ENCODE measurements around the gene STING1.

The STING1 gene

DNA sequence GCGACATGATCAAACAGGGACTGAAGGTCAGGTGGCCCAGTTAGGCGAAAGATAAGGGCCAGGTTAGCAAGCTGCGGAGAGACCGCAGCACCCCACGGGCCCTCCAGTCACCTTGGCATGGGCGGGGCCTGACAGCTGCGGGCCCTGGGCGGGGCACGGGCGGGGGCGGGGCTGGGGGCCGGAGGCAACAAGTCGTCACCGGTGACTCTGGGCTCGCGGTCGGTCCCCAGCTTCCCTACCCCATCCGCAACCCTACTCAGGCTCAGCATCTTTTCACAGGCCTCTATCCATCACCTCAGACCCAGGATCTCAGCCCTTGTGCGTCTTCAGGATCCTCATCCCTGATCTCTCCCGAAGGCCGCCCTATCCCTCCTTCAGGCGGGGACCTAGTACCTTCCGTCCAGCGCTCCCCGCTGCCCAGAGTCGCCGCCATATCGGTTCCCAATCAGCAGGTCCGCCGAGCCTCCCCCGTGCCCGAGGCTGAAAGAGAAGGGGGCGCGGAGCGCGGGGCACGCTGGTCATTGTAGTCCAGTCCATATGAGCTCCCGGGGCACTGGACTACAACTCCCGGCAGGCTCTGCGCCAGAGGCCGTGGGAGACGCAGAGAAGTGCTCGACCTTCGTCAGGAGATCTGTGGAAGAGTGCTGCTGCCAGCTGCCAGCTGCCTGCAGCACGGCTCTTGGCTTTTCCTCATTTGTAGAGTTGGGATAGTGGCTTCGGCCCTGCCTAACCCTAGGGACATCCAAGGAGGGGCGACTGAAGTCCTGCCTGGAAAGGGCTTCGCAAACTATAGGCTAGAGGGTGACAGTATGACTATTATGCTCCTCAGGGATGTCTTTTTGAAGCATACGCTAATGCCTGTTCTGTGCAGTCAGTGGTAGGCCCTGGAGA lies 43.3 kb downstream of the STING1 start, which contains the start of gene DNAJC18:
Gene DNAJC18, minus strand, starts transcription at position 513 of the 891 bp plus-strand sequence. Its CDS starts 80 bp downstream, at position 433.
- peak; percentile 90 for DNase-seq

DNA sequence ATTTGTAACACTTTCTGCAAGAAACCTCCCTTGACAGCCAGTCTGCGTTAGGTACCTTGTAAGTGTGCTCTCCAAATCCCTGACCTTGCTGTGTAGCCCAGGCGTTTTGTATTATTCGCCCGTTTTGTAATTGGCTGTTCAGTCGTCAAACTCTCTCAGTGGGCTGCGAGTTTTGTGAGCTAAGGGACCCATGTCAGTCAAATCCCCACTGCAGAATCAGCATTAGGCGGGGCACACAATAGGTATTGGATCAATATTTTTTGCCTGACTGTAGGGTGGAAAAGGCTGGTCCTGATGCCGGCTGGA lies 43.9 kb downstream of the STING1 start:
- no peak for DNase-seq

GRCh38 chr5:139435676-139436075 lies 46.9 kb downstream of the STING1 start:
- no peak for DNase-seq

- DNase-seq = no peak
Measured at GRCh38 chr5:139431706-139432105, 50.9 kb downstream of the STING1 start.

DNA sequence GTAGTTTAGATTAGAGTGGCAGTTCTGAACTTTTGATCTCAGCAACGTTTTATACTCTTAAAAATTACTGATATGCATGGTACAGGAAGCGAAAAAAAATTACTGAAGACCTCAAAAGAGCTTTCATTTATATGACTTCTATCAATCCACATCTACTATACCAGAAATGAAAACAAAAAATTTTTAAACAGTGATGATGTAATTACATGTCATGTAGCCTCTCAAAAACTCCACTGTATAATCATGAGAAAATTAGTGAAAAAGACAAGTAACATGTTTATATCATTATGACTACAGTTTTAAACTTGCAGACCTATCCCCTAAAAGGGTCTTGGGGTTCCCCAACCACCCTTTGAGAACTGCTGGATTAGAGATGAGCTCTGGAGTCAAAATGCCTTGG lies 52.5 kb downstream of the STING1 start:
- no peak for DNase-seq

GRCh38 chr5:139426203-139426885 lies 56.2 kb downstream of the STING1 start:
- peak; percentile 83 for DNase-seq
